AG04449 (cell line): ENCODE data around the gene PHACTR2.
"Not testable (repeated sequence)": the region's sequence is repeated elsewhere in the genome, so short reads cannot be mapped to it uniquely, and the experiment has no call there.

Experiments
- CTCF ChIA-PET: fragments of 350-600 bp; formaldehyde crosslinking; extraction: SDS; loops from one replicate; lab custom pipeline; 2021; ENCODE audit warnings: antibody characterized with exemption; lab: Yijun Ruan, JAX
- POLR2A ChIA-PET: fragments of 400-600, 350-600 bp; formaldehyde crosslinking; extraction: SDS; loops from one replicate; lab custom pipeline; 2020; ENCODE audit warnings: antibody characterized with exemption, inconsistent platforms; lab: Yijun Ruan, JAX
- DNase-seq: peaks from one replicate; pipeline ENCODE4 v3.0.0-alpha.2; 2010; ENCODE audit warnings: low read depth, low spot score
- H3K4me3 ChIP-seq: 2 replicates; pipeline ENCODE4 v1.5.1; 2011; ENCODE audit warnings: low read depth, mild to moderate bottlenecking, control low read depth, low read length
- CTCF ChIP-seq: IDR thresholded peaks from one replicate; pipeline ENCODE4 v1.5.1; 2011; ENCODE audit warnings: mild to moderate bottlenecking, moderate library complexity, low read length, control low read depth, inconsistent platforms; ENCODE audit not compliant: insufficient read depth; ENCODE audit errors: missing control alignments

Gene PHACTR2

GRCh38 chr6:143857651-143858050, 179.9 kb downstream of the PHACTR2 start:
- no peak for TF ChIP-seq CTCF
- POLR2A ChIA-PET = no interaction called here
- H3K4me3 ChIP-seq = no peak overlapping the region
- DNase-seq = no peak
- CTCF ChIA-PET = interaction anchor here (1.2 kb wide), 1 partner anchor 14 kb away, joined by 3 read pairs; no protein-coding TSS in a partner anchor

- DNase-seq = no peak
- POLR2A ChIA-PET = interaction anchor here (0.7 kb wide), 1 partner anchor 208 kb away, joined by 3 read pairs; no protein-coding TSS in a partner anchor
- CTCF ChIA-PET = interaction anchor here (0.6 to 1.3 kb wide), 4 partner anchors 14 to 285 kb away, joined by 3 read pairs; no protein-coding TSS in a partner anchor
- TF ChIP-seq CTCF = no peak
- no peak overlapping the region for H3K4me3 ChIP-seq
Observed at GRCh38 chr6:143859891-143860660, 182.3 kb downstream of the PHACTR2 start.

- H3K4me3 ChIP-seq = no peak overlapping the region
- ChIA-PET CTCF (interaction anchor here (1.6 to 2.1 kb wide), 2 partner anchors 9 to 288 kb away, joined by 4 to 7 read pairs; no protein-coding TSS in a partner anchor), POLR2A (no interaction called here)
- TF ChIP-seq CTCF = no peak
- no peak for DNase-seq
Observed at GRCh38 chr6:143863771-143864170, 186.0 kb downstream of the PHACTR2 start.

- CTCF ChIA-PET = interaction anchor here (1.6 to 2.1 kb wide), 2 partner anchors 10 to 289 kb away, joined by 4 to 7 read pairs; no protein-coding TSS in a partner anchor
Observed at GRCh38 chr6:143864234-143864633, 186.5 kb downstream of the PHACTR2 start, which contains the start of gene ZC2HC1B. ZC2HC1B (plus strand) TSS chr6:143864474; CDS start chr6:143864540, 66 bp downstream.

GRCh38 chr6:143867236-143867635, 189.5 kb downstream of the PHACTR2 start:
- POLR2A ChIA-PET = no interaction called here
- H3K4me3 ChIP-seq = no peak overlapping the region
- no peak for DNase-seq
- CTCF ChIA-PET = no interaction called here
- TF ChIP-seq CTCF = no peak

More at GRCh38 chr6:143864234-143864633, 186.5 kb downstream of the PHACTR2 start, which contains the start of gene ZC2HC1B:
- DNase-seq = no peak
- TF ChIP-seq CTCF = no peak
- POLR2A ChIA-PET = no interaction called here
- no peak within 1 kb of the TSS for H3K4me3 ChIP-seq

- POLR2A ChIA-PET, DNase-seq, CTCF ChIA-PET, H3K4me3 ChIP-seq: not testable (repeated sequence)
Observed at GRCh38 chr6:143868808-143869207, 191.0 kb downstream of the PHACTR2 start.

GRCh38 chr6:143871202-143871730, 193.5 kb downstream of the PHACTR2 start:
- DNase-seq, H3K4me3 ChIP-seq, CTCF ChIA-PET, POLR2A ChIA-PET: not testable (repeated sequence)
